Activated T-cell treated with anti-CD3 and anti-CD28 coated beads for 1 hour (primary cell): Measurements from ENCODE around the gene SPEM1.

Experiments
- DNase-seq: peaks from one replicate; pipeline ENCODE4 v3.0.0-alpha.2; 2020; ENCODE audit warnings: low read depth

The SPEM1 gene

GRCh38 chr17:7440113-7440833 lies 20.1 kb downstream of the SPEM1 start:
- DNase-seq, result no peak

- no peak for DNase-seq
Observed at GRCh38 chr17:7440834-7441195, 20.7 kb downstream of the SPEM1 start.

- no peak for DNase-seq
Observed at GRCh38 chr17:7441266-7441665, 21.1 kb downstream of the SPEM1 start.

- no peak for DNase-seq
Observed at GRCh38 chr17:7442142-7442541, 22.0 kb downstream of the SPEM1 start.

- no peak for DNase-seq
Observed at GRCh38 chr17:7443499-7444485, 23.7 kb downstream of the SPEM1 start.

GRCh38 chr17:7444682-7445618 lies 24.8 kb downstream of the SPEM1 start, which contains the start of gene CHRNB1:
Gene CHRNB1 (plus strand): TSS chr17:7445061. CDS start chr17:7445128, 67 bp downstream.
- no peak for DNase-seq

- DNase-seq, result no peak
Observed at GRCh38 chr17:7445619-7445968, 25.5 kb downstream of the SPEM1 start.

GRCh38 chr17:7448461-7448860 lies 28.3 kb downstream of the SPEM1 start:
- DNase-seq, result no peak

- no peak for DNase-seq
Observed at GRCh38 chr17:7459961-7460545, 39.9 kb downstream of the SPEM1 start.

GRCh38 chr17:7460850-7461660 lies 40.9 kb downstream of the SPEM1 start:
- no peak for DNase-seq

GRCh38 chr17:7462474-7463371 lies 42.6 kb downstream of the SPEM1 start:
- no peak for DNase-seq

GRCh38 chr17:7463372-7463846 lies 43.3 kb downstream of the SPEM1 start:
- DNase-seq, result no peak

- no peak for DNase-seq
Observed at GRCh38 chr17:7464081-7464480, 44.0 kb downstream of the SPEM1 start.

GRCh38 chr17:7465597-7466275 lies 45.6 kb downstream of the SPEM1 start:
- DNase-seq, result no peak

GRCh38 chr17:7466318-7466638 lies 46.2 kb downstream of the SPEM1 start:
- no peak for DNase-seq

- DNase-seq, result no peak
Observed at GRCh38 chr17:7466639-7467341, 46.7 kb downstream of the SPEM1 start.

GRCh38 chr17:7467498-7467897 lies 47.4 kb downstream of the SPEM1 start:
- no peak for DNase-seq

- DNase-seq, result no peak
Observed at GRCh38 chr17:7468290-7468689, 48.2 kb downstream of the SPEM1 start.
